GM19043 (cell line): ENCODE measurements around the gene NOL4L.

Experiments
- ATAC-seq: cut with Tn5 transposase; IDR thresholded peaks from one replicate; pipeline ENCODE4 v1.9.1; 2021; ENCODE audit warnings: low read depth; ENCODE audit not compliant: unreplicated experiment

Gene NOL4L

DNA sequence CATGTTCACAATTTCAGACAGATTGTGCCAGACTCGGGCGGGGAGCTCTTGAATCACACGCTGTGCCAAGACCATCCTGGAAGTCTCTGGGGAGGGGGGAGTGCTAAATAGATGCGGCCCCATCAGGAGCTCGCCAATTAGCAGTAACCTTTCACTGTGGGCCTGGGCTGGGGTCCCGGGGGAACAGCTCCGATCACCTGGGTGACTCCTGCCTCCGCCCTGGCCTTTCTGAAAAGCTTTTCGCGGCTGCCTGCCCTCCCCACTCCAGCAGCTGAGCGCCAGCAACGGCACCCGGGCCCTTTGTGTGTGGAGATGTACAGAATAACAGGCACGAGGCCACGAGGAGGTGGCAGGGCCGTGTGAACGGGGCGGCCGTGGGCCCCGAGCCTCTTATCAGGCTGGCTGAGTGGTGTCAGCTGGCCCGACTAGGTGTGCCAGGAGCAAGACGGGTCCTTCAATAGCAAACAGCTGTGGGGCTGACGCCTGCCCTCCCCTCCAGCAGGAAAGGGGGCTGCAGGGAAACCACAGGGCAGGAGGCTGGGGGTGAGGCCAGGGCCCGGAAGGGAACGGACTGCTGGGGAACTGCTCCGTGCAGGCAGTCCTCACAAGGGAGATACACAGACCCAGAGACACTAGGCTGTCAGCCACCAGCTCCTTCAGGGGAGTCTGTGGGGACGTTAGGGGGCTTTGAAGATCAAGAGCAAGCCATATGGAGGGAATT lies 56.8 kb downstream of the NOL4L start:
- no peak for ATAC-seq

DNA sequence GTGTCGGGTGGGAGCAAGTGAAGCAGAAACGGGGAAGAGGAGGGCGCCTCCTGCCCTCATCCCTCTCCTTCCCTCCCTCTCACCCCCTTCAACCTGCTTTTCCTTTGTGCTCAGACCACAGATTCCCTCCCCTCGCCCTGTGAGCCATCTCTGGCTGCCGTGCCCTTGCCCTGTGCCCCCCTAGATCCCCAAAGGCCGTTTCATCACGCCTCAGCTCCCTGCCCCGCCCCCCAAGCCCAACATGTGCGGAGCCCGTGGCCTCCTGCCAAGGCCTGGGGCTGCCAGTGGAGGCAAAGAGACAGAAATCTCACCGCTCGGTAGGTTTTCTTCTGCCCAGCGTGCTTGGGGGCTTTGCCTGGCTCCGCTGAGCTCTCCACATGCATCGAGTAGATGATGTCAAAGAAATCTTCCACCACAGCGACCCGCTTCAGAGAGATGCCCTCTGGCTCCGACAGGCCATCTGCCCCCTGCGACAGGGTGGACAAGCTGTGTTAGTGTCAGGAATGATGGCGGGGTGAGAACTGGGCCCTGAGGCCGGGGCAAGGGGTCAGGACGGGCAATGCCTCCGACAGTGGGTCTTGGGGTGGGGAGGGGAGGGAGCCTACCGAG lies 57.6 kb downstream of the NOL4L start:
- no peak for ATAC-seq

DNA sequence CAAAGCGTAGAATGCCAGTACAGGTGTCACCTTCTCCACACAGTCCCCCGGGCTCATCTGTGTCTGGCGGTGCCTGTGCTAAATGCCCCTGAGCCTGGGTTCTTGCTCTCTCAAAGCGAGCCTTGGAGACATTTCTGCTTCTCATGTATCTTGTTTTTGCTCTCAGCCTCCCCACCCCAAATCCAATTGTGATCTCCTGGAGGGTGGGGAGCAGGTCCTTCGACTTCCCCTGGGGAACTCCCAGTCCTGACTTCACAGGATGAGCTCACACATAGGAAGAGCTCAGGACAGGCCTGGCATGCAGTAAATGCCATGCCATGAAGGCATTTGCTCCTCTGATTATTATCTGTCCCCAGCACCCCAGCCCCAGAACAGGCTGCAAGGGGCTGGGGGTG lies 58.1 kb downstream of the NOL4L start:
- no peak for ATAC-seq

DNA sequence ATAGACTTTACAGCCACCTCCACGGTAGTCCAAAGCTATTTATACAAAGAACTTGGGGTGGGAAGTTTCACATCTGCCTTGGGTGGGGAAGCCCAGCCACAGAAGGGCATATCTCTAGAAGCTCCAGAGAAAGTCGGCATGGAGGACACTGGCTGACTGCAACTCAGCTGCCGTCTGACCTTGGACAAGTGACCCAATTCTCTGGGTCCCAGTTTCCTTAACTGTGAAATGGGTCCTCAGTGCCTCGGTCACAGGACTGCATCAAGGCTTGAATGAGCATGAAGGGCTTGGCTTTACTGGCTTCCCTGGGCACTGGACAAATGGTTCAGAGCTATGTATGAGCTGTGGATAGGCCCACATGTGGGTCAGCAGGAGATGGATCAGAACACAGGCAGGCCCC lies 58.6 kb downstream of the NOL4L start:
- no peak for ATAC-seq

DNA sequence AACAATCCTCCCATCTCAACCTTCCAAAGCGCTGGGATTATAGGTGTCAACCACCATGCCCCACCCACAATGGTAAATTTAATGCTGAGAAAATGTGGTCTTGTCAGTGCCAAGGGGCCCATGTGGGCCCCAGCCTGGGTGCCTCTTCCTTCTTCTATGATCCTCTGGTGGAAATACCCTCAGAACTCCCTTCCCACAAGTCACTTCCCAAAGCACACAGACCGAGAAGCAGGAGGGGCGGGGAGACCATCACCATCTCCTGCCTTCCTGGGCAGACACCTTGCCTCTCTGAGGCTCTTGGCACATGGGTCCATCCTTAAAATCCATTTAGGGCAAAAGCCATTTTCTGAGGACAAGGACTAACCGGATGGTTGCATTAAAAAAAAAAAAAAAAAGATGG lies 59.0 kb downstream of the NOL4L start:
- no peak for ATAC-seq

DNA sequence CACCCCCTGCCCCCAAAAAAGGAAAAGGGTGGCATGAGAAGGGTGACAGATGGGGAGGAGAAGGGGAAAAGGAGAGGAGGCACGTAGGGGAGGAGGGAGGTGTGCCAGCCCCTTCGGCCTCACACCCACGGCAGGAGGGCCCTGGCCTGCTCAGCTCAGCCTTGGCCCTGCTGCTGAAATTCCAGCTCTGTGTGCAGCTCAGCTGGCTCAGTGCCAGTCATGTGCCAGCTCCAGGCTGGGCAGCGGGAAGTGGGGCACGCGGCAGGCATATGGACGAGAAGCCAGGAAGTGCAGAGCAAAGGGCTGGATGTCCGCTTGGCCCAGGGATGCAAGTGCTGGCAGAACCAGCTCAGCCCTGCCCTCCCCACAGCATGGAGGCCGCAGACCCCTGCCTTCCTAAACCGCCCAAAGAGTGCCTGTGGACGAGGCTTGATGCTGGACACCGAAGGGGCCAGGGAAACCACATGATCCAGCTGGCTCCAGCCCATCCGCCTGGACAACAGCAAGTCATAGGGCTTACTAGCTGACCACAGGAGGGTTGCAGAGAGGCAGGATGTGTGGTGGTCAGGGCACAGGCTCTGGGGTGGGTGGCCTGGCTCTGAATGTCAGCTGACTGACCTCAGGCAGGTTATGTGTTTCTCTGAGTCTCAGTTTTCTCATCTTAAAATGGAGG lies 60.2 kb downstream of the NOL4L start:
- ATAC-seq = no peak

DNA sequence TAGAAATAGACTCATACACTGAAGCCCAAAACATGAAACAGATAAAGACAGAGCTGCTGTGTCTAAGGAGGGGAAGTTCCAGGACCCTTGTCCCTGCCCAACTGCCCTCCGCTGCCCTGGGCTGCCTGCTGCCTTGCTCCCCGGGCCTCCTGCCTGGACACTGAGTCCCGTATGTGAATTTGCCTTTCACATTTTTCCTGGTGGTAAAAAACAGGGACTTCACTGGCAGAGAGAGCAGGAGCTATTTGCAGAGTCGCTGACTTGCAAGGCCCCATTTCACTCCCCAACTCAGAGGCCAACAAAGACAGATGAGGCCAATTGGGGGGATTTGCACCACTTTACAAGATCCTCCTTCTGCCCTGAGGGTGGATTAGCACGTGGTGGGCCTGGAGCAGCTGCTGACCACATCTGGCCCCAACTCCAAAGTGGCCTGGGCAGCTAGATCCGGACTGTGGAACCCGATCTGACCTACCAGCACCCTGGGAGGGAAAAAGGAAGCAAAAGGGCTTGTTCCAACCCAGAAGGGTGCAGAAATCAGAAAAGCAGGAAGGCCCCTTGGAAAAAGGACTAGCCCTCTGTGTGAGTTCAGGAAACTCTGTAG lies 61.4 kb downstream of the NOL4L start:
- ATAC-seq = no peak

DNA sequence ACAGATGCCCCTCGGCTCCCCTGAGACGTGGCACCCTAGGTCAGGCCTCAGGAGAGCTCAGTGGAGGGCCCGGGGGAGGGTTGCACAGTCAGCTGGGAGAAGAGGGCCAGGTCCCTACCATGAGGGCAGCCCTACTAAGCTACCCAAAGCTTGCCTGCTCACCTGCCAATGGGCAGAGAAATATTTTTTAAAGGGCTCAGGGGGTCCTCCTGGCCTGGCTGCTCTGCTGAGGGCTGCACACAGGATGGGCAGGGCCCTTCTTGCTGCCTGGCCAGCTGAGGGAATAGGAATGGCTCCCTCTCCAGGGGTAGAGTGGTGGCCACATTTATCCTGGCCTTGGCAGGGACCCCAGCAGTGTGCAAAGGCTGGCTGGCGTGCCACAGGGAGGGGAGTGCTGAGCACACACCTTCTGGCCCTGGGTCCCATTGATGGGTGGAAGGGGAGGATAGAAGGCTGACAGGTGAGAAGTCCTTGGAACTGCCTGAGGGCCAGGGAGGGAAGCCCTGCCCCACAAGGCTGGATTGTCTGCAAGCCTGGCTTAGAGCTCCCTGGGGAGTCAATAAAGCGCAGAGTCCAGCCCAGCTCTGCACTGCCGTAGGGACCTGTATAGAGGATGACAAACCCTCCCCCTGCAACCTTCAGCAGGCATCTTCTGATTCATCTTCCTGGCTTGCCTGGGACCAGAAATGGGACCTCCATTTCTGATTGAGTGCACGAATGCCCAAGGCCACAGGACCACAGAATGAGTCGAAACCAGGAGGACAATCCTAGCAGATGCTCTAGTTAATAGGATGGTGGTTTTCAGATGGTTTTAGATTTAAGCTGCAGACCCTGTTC lies 62.1 kb downstream of the NOL4L start:
- no peak for ATAC-seq

DNA sequence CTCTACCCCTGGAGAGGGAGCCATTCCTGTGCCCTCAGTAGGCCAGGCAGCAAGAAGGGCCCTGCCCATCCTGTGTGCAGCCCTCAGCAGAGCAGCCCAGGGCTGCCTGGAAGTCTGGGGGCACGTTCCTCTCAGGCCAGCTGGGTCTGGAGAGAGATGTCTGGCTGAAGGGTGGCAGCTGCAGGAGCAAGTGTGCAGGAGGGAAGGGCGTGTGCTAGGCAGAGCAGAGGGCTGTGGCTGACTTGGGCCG lies 62.7 kb downstream of the NOL4L start:
- no peak for ATAC-seq

DNA sequence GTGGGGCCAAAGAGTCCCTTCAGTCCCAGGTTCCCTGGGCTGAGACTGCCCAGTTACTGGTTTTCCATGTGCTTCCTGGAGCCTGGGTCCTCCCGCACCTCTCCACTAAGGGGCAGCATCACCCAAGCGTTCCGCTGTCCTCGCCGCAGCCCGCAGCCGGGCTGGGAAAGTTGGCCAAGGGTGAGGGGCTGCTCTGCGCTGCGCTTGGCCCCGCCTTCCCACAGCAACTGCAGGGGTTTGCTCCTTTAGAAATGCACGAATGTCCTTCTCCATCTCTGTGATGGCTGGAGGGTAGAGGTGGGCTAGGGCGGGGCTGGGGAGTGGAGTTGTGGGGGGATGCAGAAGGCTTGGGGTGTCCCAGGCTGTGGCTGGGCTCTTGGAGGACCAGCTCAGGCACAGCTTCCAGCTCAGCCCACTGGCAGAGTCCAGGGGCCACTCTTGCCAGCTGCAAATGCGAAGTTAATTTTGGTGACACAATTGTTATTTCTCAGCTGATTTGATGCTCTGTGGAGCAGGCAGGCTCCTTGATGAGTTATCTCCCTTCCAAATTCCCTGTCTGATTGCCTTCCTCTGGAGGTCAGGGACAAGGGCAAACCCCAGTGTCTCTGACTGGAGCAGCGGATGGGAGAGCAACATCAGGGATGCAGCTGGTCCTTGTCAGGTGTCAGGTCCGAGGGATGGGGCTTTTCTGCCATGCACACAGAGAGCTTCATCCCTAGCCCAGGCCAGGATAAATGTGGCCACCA lies 63.2 kb downstream of the NOL4L start:
- no peak for ATAC-seq

DNA sequence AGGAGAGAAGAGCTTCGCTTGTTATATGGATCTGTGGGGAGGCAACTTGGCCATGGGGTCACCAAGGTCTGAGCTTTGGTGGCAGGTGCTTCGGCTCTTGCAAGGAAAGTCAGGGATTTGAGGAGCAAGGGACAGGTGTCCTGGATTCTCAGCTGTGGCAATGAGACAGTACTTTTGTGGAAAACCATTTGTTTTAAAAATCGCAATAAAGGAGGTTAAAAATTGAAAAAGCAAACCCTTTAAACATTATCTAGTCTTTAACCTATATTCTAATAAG lies 64.3 kb downstream of the NOL4L start:
- no peak for ATAC-seq

DNA sequence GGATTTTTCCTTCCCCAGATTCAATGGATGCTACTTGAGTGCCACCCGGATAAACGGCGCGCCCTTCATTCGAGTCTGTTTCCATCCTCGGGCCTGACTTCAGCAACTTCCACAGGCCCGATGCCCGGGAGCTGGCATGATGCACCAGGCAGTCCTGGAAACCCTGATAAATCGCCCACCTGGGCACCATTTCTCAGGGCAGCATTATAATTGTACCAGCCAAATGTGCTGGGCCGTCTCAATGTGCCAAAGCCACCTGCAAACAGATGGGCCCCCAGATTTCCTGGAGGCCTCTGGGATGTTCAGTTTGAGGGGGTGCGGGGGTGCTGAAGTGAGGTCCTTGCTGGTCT lies 65.8 kb downstream of the NOL4L start:
- ATAC-seq = no peak

DNA sequence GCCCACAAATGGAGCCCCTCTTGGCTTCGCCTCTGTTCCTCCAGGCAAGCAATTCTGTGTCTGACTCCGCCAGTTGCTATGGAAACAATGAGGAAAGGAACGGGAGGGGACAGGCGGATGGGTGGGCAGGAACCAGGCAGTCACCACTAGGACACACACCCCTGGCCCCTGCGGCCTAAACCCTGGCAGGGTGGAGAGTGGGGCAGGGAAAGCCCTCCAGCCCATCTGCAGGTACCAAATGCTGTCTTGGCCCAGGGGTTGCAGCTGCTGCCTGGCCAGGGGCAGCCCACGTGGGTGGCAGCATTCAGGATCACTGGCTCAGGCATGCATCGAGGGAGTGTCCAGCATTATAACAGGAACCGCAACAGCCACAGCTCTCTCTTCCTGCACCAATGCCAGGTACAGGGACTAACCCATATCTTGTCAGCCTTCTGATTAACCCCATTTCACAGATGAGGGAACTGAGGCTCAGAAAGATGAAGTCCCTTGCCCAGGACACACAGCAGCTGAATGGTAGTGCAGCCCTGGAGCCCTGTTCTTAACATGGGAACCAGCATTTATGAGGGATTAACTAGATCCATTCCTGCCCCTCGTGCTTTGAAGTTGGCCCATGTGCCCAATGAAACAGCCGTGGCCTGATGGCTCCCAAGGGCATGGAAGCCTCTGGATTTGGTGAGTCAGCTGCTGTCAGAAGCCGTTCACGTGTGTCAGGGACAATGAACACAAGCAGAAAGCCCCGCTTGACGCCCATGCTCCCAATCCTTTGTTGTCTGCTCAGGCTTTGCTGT lies 66.3 kb downstream of the NOL4L start:
- ATAC-seq = no peak

DNA sequence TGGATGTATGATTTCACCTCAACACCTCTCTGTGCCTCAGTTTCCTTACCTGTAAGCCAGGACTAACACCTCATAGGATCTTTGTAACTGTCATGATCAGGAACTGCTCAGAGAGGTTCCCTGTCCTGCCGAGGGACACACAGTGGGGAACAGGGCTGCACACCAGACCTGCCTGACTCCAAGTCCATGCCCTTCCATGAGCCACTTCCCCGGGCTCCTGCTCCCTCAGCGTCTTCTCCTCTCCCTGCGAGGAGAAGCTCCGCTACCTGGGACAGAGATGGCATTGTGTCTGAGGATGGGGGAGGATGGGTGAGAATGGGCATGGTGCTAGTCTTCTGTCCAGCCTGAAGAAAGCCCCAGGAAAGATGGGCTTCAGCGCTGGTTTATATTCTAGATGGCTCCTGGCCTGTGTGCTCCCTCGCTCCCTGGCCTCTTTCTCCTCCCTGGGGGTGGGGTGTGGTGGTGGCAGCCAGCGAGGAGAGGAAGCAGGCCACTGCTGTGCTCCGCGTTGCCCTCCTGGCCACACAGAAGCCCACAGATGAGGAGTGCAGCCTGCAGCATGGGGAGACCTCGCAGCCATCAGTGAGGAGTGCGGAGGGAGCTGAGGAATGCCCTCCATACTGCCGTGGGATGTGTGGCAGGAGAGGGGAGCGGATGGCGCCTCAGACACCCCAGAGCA lies 67.1 kb downstream of the NOL4L start:
- no peak for ATAC-seq

DNA sequence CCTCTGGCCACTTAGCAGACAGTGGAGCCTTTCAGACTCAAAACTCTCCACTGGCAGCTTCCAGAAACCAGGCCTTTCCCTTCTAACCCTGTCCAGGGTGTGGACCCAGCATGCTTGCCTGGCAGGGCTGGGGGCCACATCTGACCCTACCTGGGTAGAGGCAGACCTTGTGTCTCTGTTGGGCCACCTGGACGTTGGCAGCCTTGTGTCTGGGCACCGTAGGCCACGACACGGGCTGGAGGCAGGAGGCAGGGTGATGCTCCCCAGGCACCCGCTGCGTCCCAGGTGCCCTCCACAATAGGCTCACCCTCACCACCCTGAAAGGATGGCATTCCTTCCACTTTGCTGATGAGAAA lies 67.6 kb downstream of the NOL4L start:
- ATAC-seq = no peak

DNA sequence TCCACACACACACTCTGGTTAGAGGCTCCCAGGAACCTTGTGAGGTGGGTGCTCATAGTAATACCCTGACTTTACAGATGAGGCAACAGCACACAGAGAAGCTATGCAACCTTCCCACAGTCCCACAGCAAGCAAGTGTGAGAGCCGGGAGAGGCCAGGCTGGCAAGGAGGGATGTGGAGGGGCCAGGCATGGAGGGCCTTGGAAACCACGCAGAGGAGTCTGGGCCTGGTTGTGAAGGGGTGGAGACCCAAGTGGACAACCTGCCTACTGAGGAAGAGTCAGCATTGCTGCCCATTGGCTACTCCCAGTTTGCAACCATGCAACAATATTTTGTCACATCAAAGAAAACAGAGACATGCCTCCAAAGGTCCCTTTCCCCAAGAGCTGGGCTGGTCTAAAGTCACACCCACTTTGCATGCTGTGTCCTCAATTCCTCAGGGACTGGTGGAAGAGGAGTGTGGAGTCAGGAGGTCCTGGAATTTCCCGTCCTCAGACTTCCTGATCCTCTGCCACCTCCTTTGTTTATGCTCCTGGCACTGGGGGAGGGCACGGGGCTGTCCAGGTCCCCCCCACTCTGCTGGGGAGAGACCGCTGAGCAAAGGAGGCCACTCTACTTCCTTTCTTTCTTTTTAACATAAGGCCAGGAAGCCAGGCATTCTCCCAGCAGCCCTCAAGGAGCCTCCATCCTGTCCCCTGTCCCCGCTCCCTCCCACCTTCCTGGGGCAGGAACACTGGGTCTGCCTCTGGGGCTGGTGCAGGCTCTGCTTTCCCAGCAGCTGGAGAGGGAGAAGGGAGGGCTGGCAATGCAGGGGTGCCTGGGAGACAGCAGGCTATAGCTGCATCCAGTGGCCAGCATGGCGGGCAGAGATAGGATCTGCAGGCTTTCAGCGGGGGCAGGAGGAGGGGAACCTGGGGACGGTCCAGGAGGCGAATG lies 68.3 kb downstream of the NOL4L start:
- no peak for ATAC-seq

DNA sequence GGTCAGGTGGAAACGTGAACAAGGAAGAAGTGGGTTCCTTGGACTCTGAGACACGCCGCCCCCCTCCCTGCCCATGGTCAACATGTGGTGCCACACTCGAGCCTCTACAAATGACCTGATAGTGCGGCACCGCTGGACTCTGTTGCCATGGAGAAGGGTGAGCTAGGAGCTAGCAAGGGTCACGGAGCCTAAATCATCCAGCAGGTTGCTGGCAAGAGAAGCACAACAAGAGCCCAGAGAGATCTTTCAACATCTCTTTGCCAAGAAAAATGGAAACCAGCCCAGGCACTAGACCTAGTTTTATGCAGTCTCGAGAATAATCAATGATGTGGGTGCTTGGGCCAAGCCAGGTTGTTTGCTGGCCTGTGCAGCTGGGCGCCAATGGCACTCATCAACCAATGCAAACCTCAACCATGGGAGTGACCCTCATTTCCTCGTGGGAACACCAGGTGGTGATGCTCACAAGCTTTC lies 69.5 kb downstream of the NOL4L start:
- no peak for ATAC-seq

DNA sequence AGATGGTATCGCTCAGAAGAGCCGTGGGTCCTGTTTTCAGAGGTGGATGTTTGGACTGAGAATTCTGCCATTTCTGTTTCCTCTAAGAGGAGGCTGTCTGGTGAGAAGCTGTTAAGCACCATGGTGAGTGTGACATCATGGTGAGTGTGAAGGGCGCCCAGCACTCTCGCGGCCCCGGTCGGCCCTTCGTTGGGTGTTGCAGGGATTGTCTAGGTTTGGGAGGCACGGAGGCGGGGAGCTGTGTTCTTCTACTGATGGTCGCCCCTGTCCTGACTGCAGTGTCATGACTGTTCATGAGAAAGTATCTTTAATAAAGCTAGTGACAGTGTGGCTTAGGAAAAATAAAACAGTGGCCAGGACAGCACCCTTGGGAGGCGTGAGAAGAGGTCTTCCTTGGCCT lies 70.4 kb downstream of the NOL4L start:
- ATAC-seq = no peak
